HFFc6 (cell line): ENCODE data around the gene PLAGL2. TPM values are rescaled to one million over a fixed set of nuclear protein-coding genes. Genes with fewer than 3 reads are reported as not detected.

ENCODE experiments used
- DNase-seq: peaks from one replicate; pipeline ENCODE4 v3.0.0-alpha.2; 2018
- H3K27ac Mint-ChIP-seq: 2 replicates; pipeline ENCODE4 v1.8.0; 2020; ENCODE audit warnings: mild to moderate bottlenecking, mixed read lengths
- H3K27me3 Mint-ChIP-seq: 2 replicates; pipeline ENCODE4 v1.8.0; 2021; ENCODE audit warnings: mild to moderate bottlenecking, moderate library complexity, mixed read lengths; ENCODE audit not compliant: insufficient read depth
- H3K36me3 Mint-ChIP-seq: 2 replicates; pipeline ENCODE4 v1.8.0; 2021; ENCODE audit warnings: low read depth, mixed read lengths
- H3K4me1 Mint-ChIP-seq: 2 replicates; pipeline ENCODE4 v1.8.0; 2020; ENCODE audit warnings: low read depth, mixed read lengths
- H3K4me3 Mint-ChIP-seq: 2 replicates; pipeline ENCODE4 v1.8.0; 2020; ENCODE audit warnings: mild to moderate bottlenecking, moderate library complexity, mixed read lengths
- H3K9me3 Mint-ChIP-seq: 2 replicates; pipeline ENCODE4 v1.8.0; 2020; ENCODE audit warnings: mild to moderate bottlenecking, mixed read lengths
- total RNA-seq, 6 experiments: library from RNA; stranded (reverse); fragmentation: NEBNext Ultra II Directional; extraction: Animal tissue kit (Norgen Biotek cat#: 25700); gene quantifications; 2 replicates in 1 of 6; 3 replicates in 5 of 6; pipeline ENCODE4 v1.2.3, GENCODE V29; 2021
- TF ChIP-seq, protein P1 (sequence below): fragments of 200-600 bp; sonication (generic); IDR thresholded peaks from 2 replicates; pipeline ENCODE4 v1.5.0; 2021; ENCODE audit warnings: antibody characterized with exemption, mild to moderate bottlenecking

The PLAGL2 gene
- total RNA-seq, 6 experiments from 2014 or later, result 8.5 to 11.1 (median 9.5) TPM

DNA sequence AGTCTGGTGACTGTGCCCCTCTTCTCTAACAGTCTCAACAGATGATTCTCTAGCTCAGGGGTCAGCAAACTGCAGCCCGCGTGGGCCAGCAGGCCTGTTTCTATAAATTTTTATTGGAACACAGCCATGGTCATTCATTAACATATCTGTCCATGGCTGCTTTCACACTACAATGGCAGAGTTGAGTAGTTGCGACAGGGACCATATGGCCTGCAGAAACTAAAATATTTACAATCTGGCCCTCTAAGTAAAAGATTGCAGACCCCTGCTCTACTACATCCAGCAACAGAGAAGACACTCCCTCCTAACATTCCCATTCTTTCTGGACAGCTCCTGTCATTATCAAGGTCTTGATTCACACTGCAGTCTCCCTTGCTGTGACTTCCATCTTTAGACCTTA, 45.2 kb downstream of the PLAGL2 start:
- Mint-ChIP-seq H3K36me3 (peaks cover 60% of the 10 kb centered on the region), H3K4me3 (no peak overlapping the region), H3K27ac (no peak overlapping the region), H3K4me1 (no peaks in the 10 kb centered on the region), H3K9me3 (no peaks in the 10 kb centered on the region), H3K27me3 (peaks cover 3% of the 10 kb centered on the region)
- no peak for DNase-seq
- TF ChIP-seq, protein P1, sequence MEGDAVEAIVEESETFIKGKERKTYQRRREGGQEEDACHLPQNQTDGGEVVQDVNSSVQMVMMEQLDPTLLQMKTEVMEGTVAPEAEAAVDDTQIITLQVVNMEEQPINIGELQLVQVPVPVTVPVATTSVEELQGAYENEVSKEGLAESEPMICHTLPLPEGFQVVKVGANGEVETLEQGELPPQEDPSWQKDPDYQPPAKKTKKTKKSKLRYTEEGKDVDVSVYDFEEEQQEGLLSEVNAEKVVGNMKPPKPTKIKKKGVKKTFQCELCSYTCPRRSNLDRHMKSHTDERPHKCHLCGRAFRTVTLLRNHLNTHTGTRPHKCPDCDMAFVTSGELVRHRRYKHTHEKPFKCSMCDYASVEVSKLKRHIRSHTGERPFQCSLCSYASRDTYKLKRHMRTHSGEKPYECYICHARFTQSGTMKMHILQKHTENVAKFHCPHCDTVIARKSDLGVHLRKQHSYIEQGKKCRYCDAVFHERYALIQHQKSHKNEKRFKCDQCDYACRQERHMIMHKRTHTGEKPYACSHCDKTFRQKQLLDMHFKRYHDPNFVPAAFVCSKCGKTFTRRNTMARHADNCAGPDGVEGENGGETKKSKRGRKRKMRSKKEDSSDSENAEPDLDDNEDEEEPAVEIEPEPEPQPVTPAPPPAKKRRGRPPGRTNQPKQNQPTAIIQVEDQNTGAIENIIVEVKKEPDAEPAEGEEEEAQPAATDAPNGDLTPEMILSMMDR, result no peak

DNA sequence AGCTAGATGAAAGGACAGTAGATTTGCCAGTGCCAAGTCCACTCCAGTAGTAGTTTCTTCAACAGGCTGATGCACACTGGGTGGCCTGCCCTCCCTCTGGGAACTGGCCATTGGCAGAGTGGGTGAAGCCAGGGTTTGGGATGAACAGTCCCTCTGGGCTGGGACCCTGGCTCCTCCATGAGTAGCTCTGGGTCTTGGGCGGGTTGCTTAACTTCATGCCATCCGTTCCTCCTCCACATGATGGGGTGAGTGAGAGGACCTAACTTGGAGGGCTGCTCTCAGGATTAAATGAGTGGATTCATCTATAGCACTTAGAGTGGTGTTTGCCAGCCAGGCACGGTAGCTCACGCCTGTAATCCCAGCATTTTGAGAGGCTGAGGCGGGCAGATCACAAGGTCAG, 47.2 kb downstream of the PLAGL2 start:
- TF ChIP-seq, protein P1, result no peak
- peaks cover 3% of the 10 kb centered on the region for H3K4me1 Mint-ChIP-seq
- no peak overlapping the region for H3K27ac Mint-ChIP-seq
- peaks cover 45% of the 10 kb centered on the region for H3K36me3 Mint-ChIP-seq
- H3K27me3 Mint-ChIP-seq, result no peaks in the 10 kb centered on the region; the same call in 1 of the 2 replicates
- no peaks in the 10 kb centered on the region for H3K9me3 Mint-ChIP-seq
- DNase-seq, result no peak
- no peak overlapping the region for H3K4me3 Mint-ChIP-seq

DNA sequence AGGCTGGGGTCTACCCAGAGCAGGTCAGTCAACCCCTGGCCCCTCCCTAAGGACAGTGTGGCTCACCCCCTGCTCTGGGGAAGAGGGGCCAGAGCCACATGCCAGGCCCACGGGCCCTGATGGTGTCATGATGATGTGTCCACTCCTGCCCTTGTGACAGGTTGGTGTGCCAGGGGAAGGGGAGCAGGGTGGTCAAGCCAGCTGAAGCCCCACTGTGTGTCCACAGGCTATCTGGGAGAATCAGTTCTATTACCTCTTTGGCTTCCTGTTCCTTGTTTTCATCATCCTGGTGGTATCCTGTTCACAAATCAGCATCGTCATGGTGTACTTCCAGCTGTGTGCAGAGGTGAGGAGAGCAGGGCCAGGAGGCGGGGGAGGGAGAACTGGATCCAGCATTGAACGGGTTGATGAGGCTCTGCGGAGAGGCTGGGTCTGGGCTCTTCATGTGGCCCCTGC, 47.7 kb downstream of the PLAGL2 start:
- H3K4me1 Mint-ChIP-seq, result peaks cover 8% of the 10 kb centered on the region
- no peaks in the 10 kb centered on the region; the same call in 1 of the 2 replicates for H3K27me3 Mint-ChIP-seq
- TF ChIP-seq, protein P1, result no peak
- H3K27ac Mint-ChIP-seq, result no peak overlapping the region
- no peaks in the 10 kb centered on the region for H3K9me3 Mint-ChIP-seq
- H3K36me3 Mint-ChIP-seq, result peaks cover 43% of the 10 kb centered on the region
- no peak for DNase-seq
- H3K4me3 Mint-ChIP-seq, result no peak overlapping the region

DNA sequence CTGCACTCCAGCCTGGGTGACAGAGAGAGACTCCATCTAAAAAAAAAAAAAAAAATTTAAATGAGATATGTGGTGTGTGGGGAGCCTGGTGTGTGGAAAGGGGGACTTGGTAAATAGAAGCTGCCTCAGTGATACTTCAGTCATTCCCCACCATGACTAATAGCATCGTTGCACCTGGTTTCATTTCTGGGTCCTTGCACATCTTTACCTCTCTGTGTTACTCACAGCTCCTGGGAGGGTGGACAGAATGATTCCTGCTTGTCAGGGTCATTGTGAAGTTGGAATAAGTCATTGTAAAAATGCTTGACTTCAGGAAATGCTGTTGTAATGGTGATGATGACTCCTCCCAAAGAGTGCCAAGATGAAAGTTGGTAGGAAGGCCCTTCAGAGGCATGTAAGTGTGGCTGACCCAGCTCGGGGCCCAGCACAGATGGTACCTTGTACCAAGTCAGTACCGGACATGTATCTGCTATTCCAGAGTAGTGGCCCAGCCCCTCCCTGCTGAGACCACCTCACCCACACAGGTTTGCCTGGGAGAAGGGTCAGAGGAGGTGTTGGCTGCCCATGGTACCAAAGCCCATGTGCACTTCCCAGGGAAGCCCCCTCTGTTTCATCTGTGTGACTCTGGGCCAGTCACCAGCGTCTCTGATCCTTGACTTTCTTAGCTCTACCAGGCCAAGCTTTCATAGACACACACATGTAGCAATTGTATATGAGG, 48.4 kb downstream of the PLAGL2 start:
- H3K27ac Mint-ChIP-seq, result no peak overlapping the region
- H3K36me3 Mint-ChIP-seq, result peaks cover 41% of the 10 kb centered on the region
- no peak for DNase-seq
- H3K4me3 Mint-ChIP-seq, result no peak overlapping the region
- no peaks in the 10 kb centered on the region; the same call in 1 of the 2 replicates for H3K27me3 Mint-ChIP-seq
- H3K4me1 Mint-ChIP-seq, result peaks cover 13% of the 10 kb centered on the region
- TF ChIP-seq, protein P1, result no peak
- no peaks in the 10 kb centered on the region for H3K9me3 Mint-ChIP-seq

DNA sequence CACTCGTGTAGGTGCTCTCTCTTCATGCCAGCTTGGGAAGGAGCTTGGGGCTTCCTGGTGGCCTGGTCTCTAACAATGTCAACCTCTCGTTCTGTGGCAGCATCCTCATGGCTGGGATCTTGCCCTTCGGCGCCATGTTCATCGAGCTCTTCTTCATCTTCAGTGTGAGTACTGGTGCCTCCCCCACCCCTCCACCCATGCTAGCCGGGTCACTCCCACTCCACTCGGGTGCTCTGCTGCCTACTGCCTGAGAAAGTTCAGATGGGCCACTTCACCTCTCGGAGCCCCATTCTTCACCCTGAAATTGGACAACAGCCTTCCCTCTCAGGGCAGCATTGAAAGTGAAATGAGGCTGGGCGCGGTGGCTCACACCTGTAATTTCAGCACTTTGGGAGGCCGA, 49.2 kb downstream of the PLAGL2 start:
- H3K9me3 Mint-ChIP-seq, result no peaks in the 10 kb centered on the region
- no peak overlapping the region for H3K27ac Mint-ChIP-seq
- TF ChIP-seq, protein P1, result no peak
- no peaks in the 10 kb centered on the region; the same call in 1 of the 2 replicates for H3K27me3 Mint-ChIP-seq
- no peak for DNase-seq
- H3K4me1 Mint-ChIP-seq, result peaks cover 13% of the 10 kb centered on the region
- H3K36me3 Mint-ChIP-seq, result peaks cover 37% of the 10 kb centered on the region
- H3K4me3 Mint-ChIP-seq, result no peak overlapping the region
